GM19193 (cell line): ENCODE data around the gene MBNL1.

ENCODE experiments used
- POLR2A ChIP-seq: IDR thresholded peaks from 4 replicates; pipeline ENCODE4 v1.6.1; 2011; ENCODE audit not compliant: insufficient read depth, insufficient read length; ENCODE audit errors: extremely low read depth

Gene MBNL1

GRCh38 chr3:152470893-152471292, 202.2 kb downstream of the MBNL1 start:
- no peak for TF ChIP-seq POLR2A

- no peak for TF ChIP-seq POLR2A
Observed at GRCh38 chr3:152471814-152472671, 203.3 kb downstream of the MBNL1 start.

GRCh38 chr3:152472672-152472954, 203.9 kb downstream of the MBNL1 start:
- TF ChIP-seq POLR2A: no peak

GRCh38 chr3:152474585-152474984, 205.9 kb downstream of the MBNL1 start:
- no peak for TF ChIP-seq POLR2A

GRCh38 chr3:152477422-152477821, 208.7 kb downstream of the MBNL1 start:
- no peak for TF ChIP-seq POLR2A

- no peak for TF ChIP-seq POLR2A
Observed at GRCh38 chr3:152480282-152480953, 211.7 kb downstream of the MBNL1 start.

GRCh38 chr3:152486364-152486763, 217.6 kb downstream of the MBNL1 start:
- no peak for TF ChIP-seq POLR2A

GRCh38 chr3:152488449-152488848, 219.7 kb downstream of the MBNL1 start:
- TF ChIP-seq POLR2A: no peak

GRCh38 chr3:152491922-152492321, 223.2 kb downstream of the MBNL1 start:
- TF ChIP-seq POLR2A: no peak

GRCh38 chr3:152496286-152496685, 227.6 kb downstream of the MBNL1 start:
- TF ChIP-seq POLR2A: no peak

- TF ChIP-seq POLR2A: no peak
Observed at GRCh38 chr3:152496716-152497115, 228.0 kb downstream of the MBNL1 start.

- TF ChIP-seq POLR2A: no peak
Observed at GRCh38 chr3:152497457-152497856, 228.7 kb downstream of the MBNL1 start.

GRCh38 chr3:152497890-152498289, 229.2 kb downstream of the MBNL1 start:
- TF ChIP-seq POLR2A: no peak

- no peak for TF ChIP-seq POLR2A
Observed at GRCh38 chr3:152499791-152500385, 231.2 kb downstream of the MBNL1 start.

- TF ChIP-seq POLR2A: no peak
Observed at GRCh38 chr3:152505926-152506325, 237.2 kb downstream of the MBNL1 start.

- TF ChIP-seq POLR2A: no peak
Observed at GRCh38 chr3:152508705-152509104, 240.0 kb downstream of the MBNL1 start.

- TF ChIP-seq POLR2A: no peak
Observed at GRCh38 chr3:152511904-152512303, 243.2 kb downstream of the MBNL1 start.
